GM21367 (cell line): ENCODE data around the gene IL1RAPL1.
"Not testable (repeated sequence)": the region's sequence is repeated elsewhere in the genome, so short reads cannot be mapped to it uniquely, and the experiment has no call there.

Source experiments
- ATAC-seq: cut with Tn5 transposase; IDR thresholded peaks from one replicate; pipeline ENCODE4 v1.9.1; 2021; ENCODE audit not compliant: unreplicated experiment

Gene IL1RAPL1

GRCh38 chrX:29082558-29082957, 495.3 kb downstream of the IL1RAPL1 start:
- no peak for ATAC-seq

GRCh38 chrX:29083823-29084222, 496.6 kb downstream of the IL1RAPL1 start:
- ATAC-seq: no peak

DNA sequence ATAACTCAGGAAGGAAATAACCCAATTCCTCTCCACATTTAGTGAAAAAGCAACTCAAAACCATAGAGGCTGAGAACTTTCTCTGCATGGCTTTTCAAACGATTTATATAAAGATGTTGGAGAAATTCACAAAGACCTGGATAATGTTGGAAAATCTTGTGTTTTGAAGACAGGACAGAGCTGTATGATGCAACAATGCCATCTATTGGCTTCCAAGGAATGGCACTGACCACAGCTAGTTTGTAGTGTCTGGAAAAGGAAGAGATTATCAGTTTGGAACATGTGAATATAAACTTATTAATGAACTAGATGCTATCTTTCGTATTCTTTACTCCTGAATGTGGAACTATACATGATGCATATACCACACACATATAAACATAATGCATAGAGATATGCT, 503.6 kb downstream of the IL1RAPL1 start:
- no peak for ATAC-seq

DNA sequence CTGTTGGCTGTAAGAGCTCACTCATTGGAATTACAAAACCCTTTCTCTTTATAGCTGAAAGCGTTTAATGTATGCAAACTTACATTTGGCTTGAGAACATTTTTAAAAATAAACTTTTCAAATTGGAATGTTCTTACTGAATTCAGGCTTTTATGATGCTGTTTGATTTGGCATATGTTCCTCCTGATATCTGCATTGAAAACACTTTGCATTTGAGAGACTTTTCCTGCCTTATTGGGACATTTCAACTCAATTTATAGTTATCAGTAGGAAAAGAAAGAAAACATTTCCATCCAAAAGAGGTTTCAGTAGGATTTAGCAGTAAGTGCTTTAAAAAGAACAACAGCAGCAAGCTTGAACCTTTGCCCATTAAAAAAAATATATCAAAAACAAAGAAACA, 520.0 kb downstream of the IL1RAPL1 start:
- no peak for ATAC-seq

GRCh38 chrX:29110041-29110440, 522.8 kb downstream of the IL1RAPL1 start:
- no peak for ATAC-seq

DNA sequence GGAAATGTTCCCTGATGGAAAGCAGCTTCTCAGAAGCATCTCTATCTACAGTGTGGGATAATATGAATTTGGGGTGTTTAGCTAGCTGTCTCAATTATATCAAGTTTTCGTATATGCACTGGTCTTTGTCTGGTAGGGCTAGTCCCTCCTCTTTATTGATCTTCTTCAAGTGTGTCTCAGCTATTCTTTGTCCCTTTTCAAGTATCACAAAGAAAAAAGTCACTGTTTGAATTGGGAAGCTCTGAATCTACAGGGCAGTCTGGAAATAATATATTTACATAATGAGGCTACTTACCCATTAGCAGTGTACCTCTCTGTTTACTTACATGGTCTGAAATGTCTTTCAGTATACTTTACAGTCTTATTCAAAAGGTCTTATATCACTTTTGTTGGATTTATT, 526.0 kb downstream of the IL1RAPL1 start:
- ATAC-seq: no peak

DNA sequence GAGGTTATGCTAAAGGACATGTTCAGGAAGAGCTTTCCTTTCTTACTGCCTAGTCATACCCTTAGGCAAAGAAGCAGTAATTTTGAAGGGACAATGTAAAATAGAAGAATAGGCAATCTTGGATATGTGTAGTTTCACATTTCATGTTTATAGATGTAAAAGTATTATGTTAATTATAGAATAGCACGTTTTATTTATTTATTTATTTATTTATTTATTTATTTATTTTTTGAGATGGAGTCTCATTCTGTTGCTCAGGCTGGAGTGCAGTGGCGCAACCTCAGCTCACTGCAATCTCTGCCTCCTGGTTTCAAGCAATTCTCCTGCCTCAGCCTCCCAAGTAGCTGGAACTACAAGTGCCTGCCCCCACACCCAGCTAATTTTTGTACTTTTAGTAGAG, 535.6 kb downstream of the IL1RAPL1 start:
- not testable (repeated sequence) for ATAC-seq

DNA sequence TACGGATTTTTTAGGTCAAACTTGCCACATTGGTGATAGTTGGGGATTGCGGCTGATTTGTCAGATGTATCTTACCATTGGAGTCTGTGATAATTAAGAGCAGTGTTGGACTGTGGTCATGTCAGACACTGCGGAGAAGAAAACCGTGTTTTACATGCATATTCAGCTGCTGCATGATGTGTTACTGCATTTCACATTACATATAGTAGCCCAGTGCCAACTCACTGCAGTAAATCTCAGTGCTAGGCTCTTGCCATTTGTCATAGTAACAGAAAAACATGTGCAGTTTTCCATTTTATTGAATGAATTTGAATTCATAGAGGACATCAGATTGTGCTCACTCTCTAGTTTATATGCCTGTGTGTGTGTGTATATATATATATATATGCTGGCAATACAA, 543.7 kb downstream of the IL1RAPL1 start:
- ATAC-seq: no peak

DNA sequence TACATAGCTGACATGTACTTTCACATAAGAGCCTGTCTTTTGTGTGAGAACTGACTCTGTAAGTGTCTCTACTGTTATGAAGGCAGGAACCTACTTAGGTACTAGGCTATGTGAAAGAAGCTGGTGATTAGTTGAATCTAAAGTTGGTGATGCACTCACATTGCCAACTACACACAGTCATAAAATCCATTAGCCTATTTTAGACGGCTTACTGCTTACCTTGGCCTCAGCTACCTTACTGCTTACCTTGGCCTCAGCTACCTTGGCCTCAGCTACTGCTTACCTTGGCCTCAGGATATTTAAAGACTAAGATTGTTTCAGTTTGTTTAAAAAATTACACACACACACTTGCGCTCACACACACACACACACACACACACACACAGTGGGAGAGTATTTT, 549.7 kb downstream of the IL1RAPL1 start:
- ATAC-seq: no peak

GRCh38 chrX:29138003-29138402, 550.8 kb downstream of the IL1RAPL1 start:
- ATAC-seq: no peak

GRCh38 chrX:29143356-29143755, 556.1 kb downstream of the IL1RAPL1 start:
- no peak for ATAC-seq

DNA sequence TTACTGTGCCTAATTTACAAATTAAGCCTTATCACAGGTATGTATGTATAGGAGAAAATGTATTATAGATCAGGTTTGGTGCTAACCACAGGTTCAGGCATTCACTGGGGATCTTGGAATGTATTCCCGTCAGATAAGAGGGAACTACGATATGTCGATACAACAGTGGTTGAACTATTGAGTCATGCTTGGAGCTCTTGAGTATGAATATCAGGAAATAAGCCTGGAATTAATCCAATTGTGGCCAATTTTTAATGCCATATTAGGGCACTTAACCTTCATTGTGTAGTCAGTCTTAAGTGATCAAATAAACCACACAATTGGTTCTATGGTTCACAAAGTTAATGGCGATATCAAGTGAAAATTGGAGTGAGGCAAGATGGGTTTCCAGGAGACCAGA, 556.5 kb downstream of the IL1RAPL1 start:
- ATAC-seq: no peak

DNA sequence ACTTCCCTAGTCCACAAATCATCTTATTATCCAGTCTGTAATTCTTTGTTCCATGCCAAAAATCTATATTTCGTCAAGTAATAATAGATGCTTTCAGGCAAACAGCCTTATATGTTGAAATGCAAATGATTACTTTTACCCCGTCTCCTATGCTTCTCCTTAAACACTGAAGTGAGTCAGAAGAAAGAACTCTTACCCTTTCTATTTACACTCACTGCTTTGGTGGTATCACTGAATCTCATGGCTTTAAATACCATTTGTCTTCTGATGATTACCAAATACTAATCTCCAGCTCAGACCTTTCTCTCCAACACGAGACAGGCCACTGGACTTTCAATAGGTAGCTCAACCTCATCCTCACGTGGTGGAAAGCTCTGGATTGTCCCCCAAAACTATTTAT, 558.1 kb downstream of the IL1RAPL1 start:
- ATAC-seq: no peak

DNA sequence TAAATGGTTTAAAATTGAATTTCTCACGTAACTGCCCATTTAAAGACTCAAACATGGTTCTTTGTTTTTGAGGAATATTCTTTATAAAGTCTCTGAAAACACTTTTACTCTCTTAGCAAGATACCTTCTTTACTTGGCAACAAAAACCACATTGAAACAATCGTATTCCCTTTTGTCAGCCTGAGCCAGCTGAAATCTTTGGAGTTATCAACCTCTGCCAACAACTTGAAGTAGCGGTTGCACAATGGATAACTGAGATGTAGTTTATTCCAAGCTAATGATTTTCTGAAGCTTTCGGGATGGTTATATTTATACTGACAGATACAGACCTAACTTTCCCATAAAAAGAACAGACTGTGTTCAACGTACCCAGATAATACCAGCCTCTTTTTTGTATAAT, 561.3 kb downstream of the IL1RAPL1 start:
- no peak for ATAC-seq

DNA sequence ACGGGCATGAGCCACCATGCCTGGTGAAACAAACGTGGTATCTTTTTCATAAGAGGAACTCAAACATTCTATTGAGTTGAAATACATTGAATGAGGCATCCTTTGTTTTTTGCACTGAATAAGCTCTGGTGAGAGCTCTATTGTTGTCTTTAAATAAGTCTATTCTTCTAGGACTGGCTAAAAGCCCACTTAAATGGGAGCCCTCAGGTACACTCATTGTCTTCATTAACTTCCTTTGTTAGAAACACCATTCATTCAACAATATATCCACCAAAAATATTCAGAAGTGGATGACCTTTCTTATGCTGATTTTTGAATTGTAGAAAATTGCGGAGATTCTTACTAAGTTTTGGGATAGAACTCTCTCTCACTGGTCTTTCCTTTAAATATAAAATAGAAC, 568.0 kb downstream of the IL1RAPL1 start:
- ATAC-seq: no peak

- no peak for ATAC-seq
Measured at GRCh38 chrX:29172880-29173279, 585.6 kb downstream of the IL1RAPL1 start.

- ATAC-seq: no peak
Measured at GRCh38 chrX:29187264-29187663, 600.0 kb downstream of the IL1RAPL1 start.

- ATAC-seq: no peak
Measured at GRCh38 chrX:29196501-29196900, 609.3 kb downstream of the IL1RAPL1 start.

- ATAC-seq: no peak
Measured at GRCh38 chrX:29215251-29215650, 628.0 kb downstream of the IL1RAPL1 start.

GRCh38 chrX:29225670-29226069, 638.4 kb downstream of the IL1RAPL1 start:
- no peak for ATAC-seq

GRCh38 chrX:29229802-29230201, 642.6 kb downstream of the IL1RAPL1 start:
- ATAC-seq: no peak

- no peak for ATAC-seq
Measured at GRCh38 chrX:29231800-29232199, 644.6 kb downstream of the IL1RAPL1 start.

DNA sequence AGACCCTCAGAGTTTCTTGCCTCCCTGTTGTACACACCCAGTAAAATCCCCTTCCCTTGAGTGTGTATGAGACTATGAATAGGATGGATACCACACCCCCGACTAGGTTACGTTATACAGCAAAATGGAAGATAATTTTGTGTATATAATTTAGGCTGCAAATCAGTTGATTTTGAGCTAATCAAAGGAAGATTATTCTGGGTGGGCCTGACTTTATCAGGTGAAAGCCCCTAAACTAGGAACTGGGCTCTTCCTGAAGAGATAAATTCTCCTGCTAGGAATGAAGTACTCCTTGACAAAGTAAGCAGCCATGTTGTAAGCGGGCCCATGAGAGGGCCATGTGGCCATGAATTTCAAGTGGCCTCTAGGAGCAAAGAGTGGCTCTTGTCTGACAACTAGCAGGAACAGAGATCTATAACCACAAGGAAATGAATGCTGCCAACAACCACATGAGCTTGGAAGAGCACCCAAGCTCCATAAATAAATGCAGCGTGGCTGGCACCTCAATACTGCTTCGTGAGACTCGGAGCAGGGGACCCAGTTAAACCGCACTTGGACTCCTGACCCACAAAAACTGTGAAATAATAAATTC, 646.4 kb downstream of the IL1RAPL1 start:
- no peak for ATAC-seq

DNA sequence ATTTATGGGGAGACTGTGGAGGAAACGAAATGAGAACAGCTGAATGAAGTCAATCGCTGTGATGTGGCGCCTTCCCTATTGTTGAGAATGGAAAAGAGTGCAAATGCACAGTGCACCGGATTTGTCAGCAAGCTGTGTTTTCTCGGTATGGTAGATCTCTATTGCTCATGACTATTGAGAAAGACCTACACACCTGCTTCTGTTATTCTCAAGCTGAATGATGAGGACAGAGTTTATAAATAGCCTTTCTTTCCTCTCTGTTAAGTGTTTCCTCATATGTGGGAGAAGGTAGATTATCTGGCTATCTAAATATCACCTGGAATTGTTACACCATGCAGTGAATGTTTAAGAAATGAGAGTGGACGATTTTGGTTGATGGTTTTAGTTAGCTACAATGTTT, 650.7 kb downstream of the IL1RAPL1 start:
- no peak for ATAC-seq
